K562 (cell line): ENCODE results near the gene EPPIN. TPM values are rescaled to one million over a fixed set of nuclear protein-coding genes. Genes with fewer than 3 reads are reported as not detected.
"Not testable (repeated sequence)": the region's sequence is repeated elsewhere in the genome, so short reads cannot be mapped to it uniquely, and the experiment has no call there.

Experiments
- ATAC-seq: fragments of 200-7000 bp; cut with Tn5 transposase; 3 replicates; pipeline ENCODE4 v1.9.1; 2020; ENCODE audit warnings: moderate library complexity
- BruUV-seq: library from RNA; stranded (reverse); fragments of 400-500 nt; replicated peaks from 2 replicates; lab custom pipeline; 2021; lab: Mats Ljungman, UMichigan
- CTCF ChIA-PET: fragments of 300-600 bp; formaldehyde crosslinking; extraction: SDS; loops from one replicate; lab custom pipeline; 2021; ENCODE audit warnings: low intra/inter-chr PET ratio; lab: Yijun Ruan, JAX
- POLR2A ChIA-PET: fragments of 300-600, 350-650 bp; sonication (Branson Sonifier 250); formaldehyde crosslinking; extraction: SDS; loops from one replicate; lab custom pipeline; 2021; ENCODE audit warnings: antibody characterized with exemption, inconsistent platforms; lab: Yijun Ruan, JAX
- DNase-seq, 4 experiments: peaks; one replicate each; pipeline versions ENCODE4 v3.0.0 to v3.0.0-alpha.2; 2011 to 2018; ENCODE audit warnings: low spot score in 3 of 4, mixed read lengths in 3 of 4; ENCODE audit errors: extremely low read depth in 1 of 4
- FAIRE-seq: peaks from 2 replicates; lab custom pipeline; 2011; peaks lifted over from hg19 to GRCh38; lab: Jason Lieb, UNC
- H2AFZ ChIP-seq: 2 replicates; pipeline ENCODE4 v1.6.0; 2011; ENCODE audit warnings: low read depth, low read length, control low read depth, inconsistent platforms
- H3K27ac ChIP-seq: fragments of 200-600 bp; 3 replicates; pipeline ENCODE4 v1.8.0; 2011; ENCODE audit warnings: low read depth, mild to moderate bottlenecking, control low read depth, inconsistent platforms, low read length, moderate library complexity, mixed read lengths; ENCODE audit errors: extremely low read depth
- H3K27me3 ChIP-seq, 2 experiments: fragments of 300-600 bp in 1 of 2; 2 replicates in 1 of 2; 3 replicates in 1 of 2; pipeline versions ENCODE4 v1.6.0 to v1.8.0; 2011; ENCODE audit warnings: inconsistent platforms in 2 of 2, low read length in 2 of 2, mild to moderate bottlenecking in 1 of 2, mixed read lengths in 1 of 2, moderate library complexity in 1 of 2; ENCODE audit not compliant: control insufficient read depth in 2 of 2, insufficient read depth in 2 of 2
- H3K36me3 ChIP-seq: fragments of 300-600 bp; 3 replicates; pipeline ENCODE4 v1.8.0; 2011; ENCODE audit warnings: mild to moderate bottlenecking, low read length, inconsistent platforms; ENCODE audit not compliant: control insufficient read depth, insufficient read depth
- H3K4me1 ChIP-seq, 2 experiments: fragments of 200-600 bp in 1 of 2; replicated peaks in 1 of 2; 2 replicates in 1 of 2; 3 replicates in 1 of 2; pipeline versions ENCODE4 v1.5.1 to v1.8.0; 2011; ENCODE audit warnings: inconsistent platforms in 2 of 2, low read length in 2 of 2, mild to moderate bottlenecking in 1 of 2, mixed read lengths in 1 of 2, moderate library complexity in 1 of 2; ENCODE audit not compliant: control insufficient read depth in 2 of 2, insufficient read depth in 2 of 2
- H3K4me2 ChIP-seq: 2 replicates; pipeline ENCODE4 v1.6.1; 2011; ENCODE audit warnings: low read length, control low read depth, inconsistent platforms, mixed read lengths; ENCODE audit not compliant: insufficient read depth
- H3K4me3 ChIP-seq: fragments of 200-600 bp; sonication (generic), shearing (Covaris generic); 2 replicates; pipeline ENCODE4 v1.5.1; 2016; ENCODE audit warnings: control low read depth, inconsistent platforms
- H3K79me2 ChIP-seq: fragments of 200-600 bp; 3 replicates; pipeline ENCODE4 v1.8.0; 2011; ENCODE audit warnings: low read length, inconsistent platforms; ENCODE audit not compliant: control insufficient read depth, insufficient read depth
- H3K9ac ChIP-seq, 2 experiments: 2 replicates each; pipeline versions ENCODE4 v1.6.0 to v1.6.1; 2011; ENCODE audit warnings: low read depth in 2 of 2, low read length in 2 of 2, control low read depth in 1 of 2, inconsistent platforms in 1 of 2, mild to moderate bottlenecking in 1 of 2, mixed read lengths in 1 of 2; ENCODE audit not compliant: insufficient read depth in 1 of 2
- H3K9me1 ChIP-seq: one replicate; pipeline ENCODE4 v1.6.0; 2011; ENCODE audit warnings: inconsistent platforms, mild to moderate bottlenecking, low read length, moderate library complexity; ENCODE audit not compliant: control insufficient read depth, insufficient read depth
- H3K9me3 ChIP-seq: replicated peaks from 2 replicates; pipeline ENCODE4 v1.5.1; 2011; ENCODE audit warnings: low read depth, low read length, inconsistent platforms; ENCODE audit not compliant: control insufficient read depth, insufficient read depth
- H4K20me1 ChIP-seq: replicated peaks from 2 replicates; pipeline ENCODE4 v1.6.1; 2011; ENCODE audit warnings: low read length, inconsistent platforms, mixed read lengths; ENCODE audit not compliant: control insufficient read depth, insufficient read depth
- ARID1B ChIP-seq: fragments of 450-650 bp; IDR thresholded peaks from 2 replicates; pipeline ENCODE4 v1.6.1; 2016; ENCODE audit warnings: antibody characterized with exemption, mild to moderate bottlenecking, inconsistent platforms
- BCOR ChIP-seq: fragments of 450-650 bp; IDR thresholded peaks from 2 replicates; pipeline ENCODE4 v1.6.1; 2016
- ELF2 ChIP-seq: fragments of 250-450 bp; sonication (Bioruptor Pico); IDR thresholded peaks from 2 replicates; pipeline ENCODE4 v1.5.0; 2021; ENCODE audit warnings: mild to moderate bottlenecking
- ETV6 ChIP-seq, 3 experiments: fragments of 150-350 bp in 1 of 3; sonication (generic) in 1 of 3; formaldehyde crosslinking in 1 of 3; IDR thresholded peaks; 2 replicates each; pipeline versions ENCODE4 v1.6.1 to v1.8.0; 2014 to 2022; ENCODE audit warnings: borderline replicate concordance in 2 of 3, low read depth in 2 of 3, antibody characterized with exemption in 1 of 3, low read length in 1 of 3, mild to moderate bottlenecking in 1 of 3, missing genetic modification reagents in 1 of 3
- KDM1A ChIP-seq, 2 experiments: fragments of 450-650 bp; IDR thresholded peaks; 2 replicates each; pipeline ENCODE4 v1.6.1; 2016; ENCODE audit warnings: mild to moderate bottlenecking in 2 of 2
- MXI1 ChIP-seq: IDR thresholded peaks from 2 replicates; pipeline ENCODE4 v1.6.1; 2011; ENCODE audit warnings: low read depth, mild to moderate bottlenecking, improper control_type of control experiment, low read length
- POLR2G ChIP-seq: fragments of 200-400 bp; formaldehyde crosslinking; IDR thresholded peaks from 2 replicates; pipeline ENCODE4 v1.6.1; 2017; ENCODE audit warnings: low read depth, mild to moderate bottlenecking, antibody characterized with exemption, low read length, moderate library complexity
- RBM25 ChIP-seq: fragments of 200-400 bp; formaldehyde crosslinking; IDR thresholded peaks from 2 replicates; pipeline ENCODE4 v1.6.1; 2018; ENCODE audit warnings: low read length, low read depth, moderate library complexity; ENCODE audit not compliant: severe bottlenecking
- RFX7 ChIP-seq: fragments of 250-450 bp; sonication (Bioruptor Pico); IDR thresholded peaks from 2 replicates; pipeline ENCODE4 v1.5.1; 2021; ENCODE audit warnings: mild to moderate bottlenecking
- ZNF146 ChIP-seq: IDR thresholded peaks from one replicate; pipeline ENCODE4 v1.6.1; 2018; ENCODE audit warnings: missing compliant biosample characterization; ENCODE audit not compliant: unreplicated experiment
- WGBS: fragments of 100-300 bp; shearing (Covaris generic); methylation state at CpG from one replicate; pipeline ENCODE4 v1.1.6; 2016; ENCODE audit warnings: low coverage, mixed read lengths; ENCODE audit not compliant: insufficient coverage; ENCODE audit errors: missing lambda C conversion rate; 5-methylcytosine and 5-hydroxymethylcytosine counted together
- in situ Hi-C: fragments of 300-500 bp; cut with MboI; formaldehyde crosslinking; loops from 4 replicates; pipeline ENCODE4 v1.15.0; 2018; ENCODE audit warnings: inconsistent platforms, mixed read lengths
- intact Hi-C: fragments of 100-400 bp; cut with micrococcal nuclease; formaldehyde crosslinking; loops from 2 replicates; pipeline ENCODE4 v1.14.2; 2022
- polyA plus RNA-seq, 8 experiments: library from polyadenylated mRNA; depleted of rRNA in 4 of 8; stranded (reverse) in 5 of 8; unstranded in 3 of 8; fragments of >200 nt; fragmentation: Nextera tagmentation in 2 of 8; fragmentation: Illumina TruSeq in 1 of 8; extraction: Ambion mirVana in 2 of 8; extraction: Trizol in 1 of 8; gene quantifications; 2 replicates each; pipeline versions ENCODE4 v1.2.1 to v1.2.3, GENCODE V29; 2011 to 2014; ENCODE audit warnings: inconsistent platforms in 1 of 8, missing spikeins in 1 of 8
- total RNA-seq, 7 experiments: library from RNA; depleted of rRNA in 6 of 7; stranded (reverse); fragments of >200 nt in 6 of 7; fragmentation: Illumina TruSeq in 2 of 7; extraction: Trizol in 2 of 7; gene quantifications; 2 replicates each; pipeline versions ENCODE4 v1.2.1 to v1.2.3, GENCODE V29; 2011 to 2021; ENCODE audit warnings: low replicate concordance in 1 of 7

The EPPIN gene
- total and polyA plus RNA-seq, 9 of the 15 experiments (the other 6 are each of a cell fraction or from before 2014, with no cell fraction given): not detected

- TF ChIP-seq ETV6 (IDR thresholded peaks at IDR 0.05; ENCODE audit: borderline replicate concordance in 1 of 2, low read depth in 2 of 2, low read length in 1 of 2): no peak
- TF ChIP-seq ETV6 (CRISPR knock-in tag; IDR thresholded peaks at IDR 0.05; ENCODE audit: borderline replicate concordance): no peak
- TF ChIP-seq ELF2 (CRISPR knock-in tag): no peak
- no peak for TF ChIP-seq RFX7 (CRISPR knock-in tag)
- TF ChIP-seq MXI1: no peak
- TF ChIP-seq ARID1B: no peak
- no peak for TF ChIP-seq POLR2G
- TF ChIP-seq, all 486 proteins: peak for 0
Measured at GRCh38 chr20:45575931-45576330, 28.7 kb upstream of the EPPIN start (continued).

- H3K27me3 ChIP-seq, H3K4me2 ChIP-seq, H3K4me1 ChIP-seq, H2AFZ ChIP-seq, H3K9ac ChIP-seq, BruUV-seq, POLR2A ChIA-PET, H3K36me3 ChIP-seq, CTCF ChIA-PET, H3K4me3 ChIP-seq, DNase-seq, ATAC-seq, H3K9me1 ChIP-seq, intact Hi-C loops, in situ Hi-C loops, H3K27ac ChIP-seq: not testable (repeated sequence)
- 6% methylated on average over 1 of the region's 1 CpG for WGBS
- TF ChIP-seq ZNF146 (CRISPR knock-in tag) (peak; percentile 96), KDM1A (IDR thresholded peaks at IDR 0.05) (peak in 1 of 2 experiments; percentile 32; a peak in 1 of 4 replicates), BCOR (0 out of 2 replicates have a peak, but pooled peaks have one; percentile 32), RBM25 (peak; percentile 77)
- TF ChIP-seq, all 486 proteins: peak for 4; not testable (repeated sequence) for 482
- not testable (repeated sequence) for H4K20me1 ChIP-seq, H3K79me2 ChIP-seq, FAIRE-seq, H3K9me3 ChIP-seq
Measured at GRCh38 chr20:45569650-45570049, 22.4 kb upstream of the EPPIN start.
